GM12878 (cell line): Measurements from ENCODE around the gene UBE2D1. TPM values are rescaled to one million over a fixed set of nuclear protein-coding genes. Genes with fewer than 3 reads are reported as not detected.

Source experiments
- ATAC-seq: fragments of 200-7000 bp; cut with Tn5 transposase; 3 replicates; pipeline ENCODE4 v1.9.1; 2020; ENCODE audit warnings: mild to moderate bottlenecking, moderate library complexity
- BruUV-seq: library from RNA; stranded (reverse); fragments of 400-500 nt; replicated peaks from 2 replicates; lab custom pipeline; 2021; lab: Mats Ljungman, UMichigan
- CTCF ChIA-PET: fragments of 300-600 bp; sonication (Branson Sonifier 250); formaldehyde crosslinking; extraction: SDS; loops from one replicate; lab custom pipeline; 2021; ENCODE audit warnings: inconsistent platforms; lab: Yijun Ruan, JAX
- POLR2A ChIA-PET: fragments of 350-600 bp; formaldehyde crosslinking; extraction: SDS; loops from one replicate; lab custom pipeline; 2021; ENCODE audit warnings: inconsistent platforms; lab: Charles Lee
- RAD21 ChIA-PET: fragments of 300-600 bp; sonication (Branson Sonifier 250); formaldehyde crosslinking; loops from one replicate; lab custom pipeline; 2023; ENCODE audit warnings: antibody characterized with exemption; ENCODE audit not compliant: unreplicated experiment; lab: Charles Lee
- SMC1A ChIA-PET: fragments of 300-600 bp; sonication (Branson Sonifier 250); formaldehyde crosslinking; loops from one replicate; lab custom pipeline; 2023; ENCODE audit not compliant: unreplicated experiment, uncharacterized antibody; lab: Charles Lee
- DNase-seq: peaks from one replicate; pipeline ENCODE4 v3.0.0-alpha.2; 2011; ENCODE audit warnings: low read depth, low spot score
- FAIRE-seq: peaks from 3 replicates; lab custom pipeline; 2011; peaks lifted over from hg19 to GRCh38; lab: Jason Lieb, UNC
- H2AFZ ChIP-seq: 2 replicates; pipeline ENCODE4 v1.6.0; 2011; ENCODE audit warnings: low read depth, low read length, control low read depth; ENCODE audit not compliant: control insufficient read depth
- H3K27ac ChIP-seq: 2 replicates; pipeline ENCODE4 v1.5.1; 2011; ENCODE audit warnings: control low read depth; ENCODE audit not compliant: control insufficient read depth, insufficient read depth
- H3K27me3 ChIP-seq, 2 experiments: replicated peaks in 1 of 2; 2 replicates each; pipeline versions ENCODE4 v1.6.0 to v1.6.1; 2011; ENCODE audit warnings: low read length in 1 of 2; ENCODE audit not compliant: control insufficient read depth in 2 of 2, insufficient read depth in 2 of 2
- H3K36me3 ChIP-seq, 2 experiments: 2 replicates each; pipeline ENCODE4 v1.5.1; 2011; ENCODE audit warnings: low read length in 1 of 2; ENCODE audit not compliant: control insufficient read depth in 2 of 2, insufficient read depth in 2 of 2
- H3K4me1 ChIP-seq: 2 replicates; pipeline ENCODE4 v1.6.1; 2011; ENCODE audit warnings: mild to moderate bottlenecking, low read length, moderate library complexity, mixed read lengths; ENCODE audit not compliant: control insufficient read depth, insufficient read depth
- H3K4me2 ChIP-seq: 2 replicates; pipeline ENCODE4 v1.6.0; 2011; ENCODE audit warnings: control low read depth; ENCODE audit not compliant: control insufficient read depth, insufficient read depth
- H3K4me3 ChIP-seq: fragments of 200-600 bp; sonication (generic); 2 replicates; pipeline ENCODE4 v1.5.1; 2016
- H3K79me2 ChIP-seq: 2 replicates; pipeline ENCODE4 v1.6.0; 2011; ENCODE audit warnings: low read length; ENCODE audit not compliant: control insufficient read depth, insufficient read depth
- H3K9ac ChIP-seq: 2 replicates; pipeline ENCODE4 v1.8.0; 2011; ENCODE audit warnings: low read length, control low read depth, mixed read lengths; ENCODE audit not compliant: control insufficient read depth, insufficient read depth
- H3K9me3 ChIP-seq: replicated peaks from 3 replicates; pipeline ENCODE4 v1.5.1; 2011; ENCODE audit warnings: mild to moderate bottlenecking, low read length; ENCODE audit not compliant: control insufficient read depth, insufficient read depth
- H4K20me1 ChIP-seq: 2 replicates; pipeline ENCODE4 v1.6.0; 2011; ENCODE audit not compliant: control insufficient read depth, insufficient read depth
- CHD4 ChIP-seq: fragments of 200-600 bp; sonication (generic); IDR thresholded peaks from 2 replicates; pipeline ENCODE4 v1.6.1; 2016; ENCODE audit warnings: mild to moderate bottlenecking
- DPF2 ChIP-seq: fragments of 450-650 bp; IDR thresholded peaks from 2 replicates; pipeline ENCODE4 v1.6.1; 2017; ENCODE audit warnings: mild to moderate bottlenecking
- EZH2 ChIP-seq: IDR thresholded peaks from 2 replicates; pipeline ENCODE4 v1.6.1; 2012; ENCODE audit warnings: low read depth, mild to moderate bottlenecking, control low read depth, inconsistent platforms, low read length, borderline replicate concordance; ENCODE audit not compliant: control insufficient read depth
- FOXK2 ChIP-seq: fragments of 450-650 bp; IDR thresholded peaks from 2 replicates; pipeline ENCODE4 v1.6.1; 2017; ENCODE audit warnings: mild to moderate bottlenecking, moderate library complexity
- FOXM1 ChIP-seq: IDR thresholded peaks from 2 replicates; pipeline ENCODE4 v1.6.1; 2012; ENCODE audit warnings: low read depth, mild to moderate bottlenecking, inconsistent platforms, low read length, moderate library complexity
- NBN ChIP-seq: fragments of 450-650 bp; IDR thresholded peaks from 2 replicates; pipeline ENCODE4 v1.6.1; 2016
- NFYB ChIP-seq: IDR thresholded peaks from 2 replicates; pipeline ENCODE4 v1.6.1; 2011; ENCODE audit warnings: low read depth, mild to moderate bottlenecking, low read length, improper control_type of control experiment, moderate library complexity; ENCODE audit not compliant: insufficient read depth
- PRDM15 ChIP-seq: fragments of 450-650 bp; formaldehyde crosslinking; IDR thresholded peaks from 2 replicates; pipeline ENCODE4 v1.4.0; 2020; ENCODE audit warnings: mild to moderate bottlenecking, moderate library complexity
- SIX5 ChIP-seq: IDR thresholded peaks from 2 replicates; pipeline ENCODE4 v1.6.1; 2011; ENCODE audit warnings: mild to moderate bottlenecking, low read depth, low read length, moderate library complexity; ENCODE audit not compliant: severe bottlenecking
- SMARCA5 ChIP-seq: fragments of 450-650 bp; IDR thresholded peaks from 2 replicates; pipeline ENCODE4 v1.6.1; 2017; ENCODE audit warnings: mild to moderate bottlenecking
- SMC3 ChIP-seq: IDR thresholded peaks from 2 replicates; pipeline ENCODE4 v1.6.1; 2011; ENCODE audit warnings: low read length, improper control_type of control experiment, borderline replicate concordance
- TCF7 ChIP-seq: IDR thresholded peaks from 2 replicates; pipeline ENCODE4 v1.6.1; 2014; ENCODE audit warnings: antibody characterized with exemption, borderline replicate concordance
- ZBTB40 ChIP-seq: fragments of 450-650 bp; IDR thresholded peaks from 2 replicates; pipeline ENCODE4 v1.6.1; 2016; ENCODE audit warnings: mild to moderate bottlenecking, moderate library complexity, borderline replicate concordance
- WGBS: methylation state at CpG from one replicate; pipeline ENCODE4 v1.1.6; 2016; ENCODE audit warnings: low lambda C conversion rate; ENCODE audit not compliant: insufficient replicate concordance, insufficient coverage; ENCODE audit errors: missing lambda C conversion rate; 5-methylcytosine and 5-hydroxymethylcytosine counted together
- in situ Hi-C: fragments of 300-500 bp; cut with MboI; formaldehyde crosslinking; loops from 9 replicates; pipeline ENCODE4 v1.14.3; 2018; ENCODE audit warnings: mixed read lengths
- intact Hi-C: fragments of 100-400 bp; cut with micrococcal nuclease; formaldehyde crosslinking; loops from one replicate; pipeline ENCODE4 v1.14.2; 2022; ENCODE audit not compliant: unreplicated experiment
- polyA plus RNA-seq, 11 experiments: library from polyadenylated mRNA; depleted of rRNA in 4 of 11; unstranded in 6 of 11; stranded (reverse) in 5 of 11; fragments of >200 nt; fragmentation: Nextera tagmentation in 4 of 11; fragmentation: Illumina TruSeq in 1 of 11; extraction: Ambion mirVana in 4 of 11; extraction: Trizol in 1 of 11; gene quantifications; 1 replicate in 1 of 11; 2 replicates in 10 of 11; pipeline versions ENCODE4 v1.2.1 to v1.2.3, GENCODE V29; 2011 to 2016; ENCODE audit warnings: inconsistent platforms in 2 of 11, missing spikeins in 2 of 11, low read depth in 1 of 11
- total RNA-seq, 4 experiments: library from RNA; depleted of rRNA in 3 of 4; stranded (reverse); fragments of >200 nt in 3 of 4; fragmentation: Illumina TruSeq in 1 of 4; extraction: Trizol in 1 of 4; gene quantifications; 2 replicates each; pipeline versions ENCODE4 v1.2.1 to v1.2.3, GENCODE V29; 2013 to 2021
- TF ChIP-seq, protein P1 (sequence below): IDR thresholded peaks from 2 replicates; pipeline ENCODE4 v1.6.1; 2011; ENCODE audit warnings: borderline replicate concordance, low read depth, mild to moderate bottlenecking, moderate library complexity, low read length; ENCODE audit not compliant: insufficient read depth, poor library complexity, severe bottlenecking

The UBE2D1 gene
- total and polyA plus RNA-seq, 10 of the 15 experiments (the other 5 are each of a cell fraction or from before 2014, with no cell fraction given), result 6.1 to 32.0 (median 15.5) TPM

DNA sequence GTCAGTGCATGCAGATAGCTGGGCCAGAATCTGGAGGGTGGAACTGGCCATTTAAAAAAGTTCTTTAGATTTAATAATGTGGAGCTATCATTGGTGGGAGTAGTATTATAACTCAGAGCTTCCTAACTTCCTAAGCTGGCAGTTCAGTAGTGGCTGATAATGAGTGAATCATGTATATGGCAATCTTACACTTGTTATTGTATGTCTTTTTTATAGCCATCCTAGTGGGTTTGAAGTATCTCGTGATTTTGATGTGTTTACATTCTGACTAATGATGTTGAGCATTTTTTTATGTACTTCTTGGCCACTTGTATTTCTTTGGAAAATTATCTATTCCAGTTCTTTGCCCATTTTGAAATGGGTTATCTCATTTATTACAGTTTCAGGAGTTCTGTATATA is 65.8 kb downstream of the UBE2D1 start:
- H3K36me3 ChIP-seq, result peaks cover 0 to 6% of the 10 kb centered on the region in 2 experiments; a peak in 2 of 4 replicates
- ChIA-PET RAD21 (no interaction called here), POLR2A (no interaction called here), CTCF (interaction anchor here (1.3 to 1.7 kb wide), 2 partner anchors 101 to 130 kb away, joined by 4 to 5 read pairs; no protein-coding TSS in a partner anchor), SMC1A (interaction anchor here (1.3 kb wide), 2 partner anchors 10 to 14 kb away, joined by 3 to 4 read pairs; no protein-coding TSS in a partner anchor)
- H3K9me3 ChIP-seq, result no peaks in the 10 kb centered on the region
- H3K4me3 ChIP-seq, result no peak overlapping the region
- no peak overlapping the region for H3K4me2 ChIP-seq
- WGBS, result 100% methylated on average over 1 of the region's 1 CpG
- no peak overlapping the region for H3K9ac ChIP-seq
- H3K4me1 ChIP-seq, result no peaks in the 10 kb centered on the region
- no peaks in the 10 kb centered on the region for H4K20me1 ChIP-seq
- DNase-seq, result no peak
- no peaks in the 10 kb centered on the region for H3K79me2 ChIP-seq
- H3K27ac ChIP-seq, result no peak overlapping the region
- no peaks in the 10 kb centered on the region for H3K27me3 ChIP-seq
- no peak for ATAC-seq
- H2AFZ ChIP-seq, result no peak overlapping the region
- BruUV-seq, result no TSS peak
- in situ Hi-C loops, result no loop called here
- TF ChIP-seq NBN, result no peak
- TF ChIP-seq EZH2, result no peak
- TF ChIP-seq, protein P1, sequence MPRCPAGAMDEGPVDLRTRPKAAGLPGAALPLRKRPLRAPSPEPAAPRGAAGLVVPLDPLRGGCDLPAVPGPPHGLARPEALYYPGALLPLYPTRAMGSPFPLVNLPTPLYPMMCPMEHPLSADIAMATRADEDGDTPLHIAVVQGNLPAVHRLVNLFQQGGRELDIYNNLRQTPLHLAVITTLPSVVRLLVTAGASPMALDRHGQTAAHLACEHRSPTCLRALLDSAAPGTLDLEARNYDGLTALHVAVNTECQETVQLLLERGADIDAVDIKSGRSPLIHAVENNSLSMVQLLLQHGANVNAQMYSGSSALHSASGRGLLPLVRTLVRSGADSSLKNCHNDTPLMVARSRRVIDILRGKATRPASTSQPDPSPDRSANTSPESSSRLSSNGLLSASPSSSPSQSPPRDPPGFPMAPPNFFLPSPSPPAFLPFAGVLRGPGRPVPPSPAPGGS, result no peak
- TF ChIP-seq PRDM15 (CRISPR knock-in tag), result no peak
- no peak for TF ChIP-seq ZBTB40
- TF ChIP-seq DPF2, result no peak
- TF ChIP-seq TCF7, result no peak
- no peak for TF ChIP-seq SIX5
- no peak for TF ChIP-seq FOXM1
- no peak for TF ChIP-seq SMARCA5
- no peak for TF ChIP-seq SMC3
- TF ChIP-seq NFYB, result no peak
- TF ChIP-seq FOXK2, result no peak
- no peak for TF ChIP-seq CHD4
- intact Hi-C loops, result no loop called here
- no peak for FAIRE-seq
